ENCODE measurements around the gene ARHGEF19. TPM values are rescaled to one million over a fixed set of nuclear protein-coding genes. Genes with fewer than 3 reads are reported as not detected.
A peak's percentile ranks its signal among the peaks of the same experiment; 100 is the strongest.
"Not testable (repeated sequence)": the region's sequence is repeated elsewhere in the genome, so short reads cannot be mapped to it uniquely, and the experiment has no call there.

ARHGEF19 gene
- total RNA-seq, 1 donor from 2014 or later: 151 TPM

- no peaks in the 10 kb centered on the region for H3K36me3 Mint-ChIP-seq (ENCODE audit: insufficient read depth)
- no peak overlapping the region for H3K27ac Mint-ChIP-seq
- peaks cover 60% of the 10 kb centered on the region for H3K27me3 Mint-ChIP-seq
- H3K9me3 Mint-ChIP-seq (ENCODE audit: low read depth): no peaks in the 10 kb centered on the region
- H3K4me3 Mint-ChIP-seq (ENCODE audit: low read depth): no peak overlapping the region
- H3K4me1 Mint-ChIP-seq (ENCODE audit: low read depth): peaks cover 11% of the 10 kb centered on the region
- no peak for TF ChIP-seq CTCF (IDR thresholded peaks at IDR 0.05; ENCODE audit: unreplicated experiment)
- DNase-seq (ENCODE audit: low spot score, unreplicated experiment): no peak
Observed at GRCh38 chr1:16224472-16224871, 12.0 kb upstream of the ARHGEF19 start.

GRCh38 chr1:16222716-16223115 is 10.3 kb upstream of the ARHGEF19 start:
- H3K4me3 Mint-ChIP-seq (ENCODE audit: low read depth); H3K27ac Mint-ChIP-seq; H3K4me1 Mint-ChIP-seq (ENCODE audit: low read depth); DNase-seq (ENCODE audit: low spot score, unreplicated experiment); H3K36me3 Mint-ChIP-seq (ENCODE audit: insufficient read depth); H3K9me3 Mint-ChIP-seq (ENCODE audit: low read depth): not testable (repeated sequence)
- peaks cover 55% of the 10 kb centered on the region for H3K27me3 Mint-ChIP-seq

- TF ChIP-seq CTCF (IDR thresholded peaks at IDR 0.05; ENCODE audit: unreplicated experiment): no peak
- no peak for DNase-seq (ENCODE audit: low spot score, unreplicated experiment)
- Mint-ChIP-seq H3K4me1 (ENCODE audit: low read depth) (peaks cover 8% of the 10 kb centered on the region), H3K27ac (no peak overlapping the region), H3K27me3 (peaks cover 47% of the 10 kb centered on the region), H3K9me3 (ENCODE audit: low read depth) (no peaks in the 10 kb centered on the region), H3K4me3 (ENCODE audit: low read depth) (no peak overlapping the region), H3K36me3 (ENCODE audit: insufficient read depth) (no peaks in the 10 kb centered on the region)
Observed at GRCh38 chr1:16221499-16221898, 9.0 kb upstream of the ARHGEF19 start.

GRCh38 chr1:16219968-16220500 is 7.6 kb upstream of the ARHGEF19 start:
- peaks cover 40% of the 10 kb centered on the region for H3K27me3 Mint-ChIP-seq
- no peak for DNase-seq (ENCODE audit: low spot score, unreplicated experiment)
- H3K9me3 Mint-ChIP-seq (ENCODE audit: low read depth): no peaks in the 10 kb centered on the region
- no peak overlapping the region for H3K27ac Mint-ChIP-seq
- H3K4me3 Mint-ChIP-seq (ENCODE audit: low read depth): no peak overlapping the region
- H3K4me1 Mint-ChIP-seq (ENCODE audit: low read depth): peaks cover 5% of the 10 kb centered on the region
- no peak for TF ChIP-seq CTCF (IDR thresholded peaks at IDR 0.05; ENCODE audit: unreplicated experiment)
- H3K36me3 Mint-ChIP-seq (ENCODE audit: insufficient read depth): no peaks in the 10 kb centered on the region

GRCh38 chr1:16218674-16219071 is 6.2 kb upstream of the ARHGEF19 start:
- Mint-ChIP-seq H3K4me1 (ENCODE audit: low read depth) (peaks cover 5% of the 10 kb centered on the region), H3K27me3 (peaks cover 32% of the 10 kb centered on the region), H3K9me3 (ENCODE audit: low read depth) (no peaks in the 10 kb centered on the region), H3K4me3 (ENCODE audit: low read depth) (no peak overlapping the region), H3K36me3 (ENCODE audit: insufficient read depth) (no peaks in the 10 kb centered on the region), H3K27ac (peak overlapping the region; percentile 79)
- DNase-seq (ENCODE audit: low spot score, unreplicated experiment): no peak
- no peak for TF ChIP-seq CTCF (IDR thresholded peaks at IDR 0.05; ENCODE audit: unreplicated experiment)

GRCh38 chr1:16218014-16218673 is 5.7 kb upstream of the ARHGEF19 start:
- Mint-ChIP-seq H3K27me3 (peaks cover 32% of the 10 kb centered on the region), H3K36me3 (ENCODE audit: insufficient read depth) (no peaks in the 10 kb centered on the region), H3K4me1 (ENCODE audit: low read depth) (peaks cover 8% of the 10 kb centered on the region), H3K4me3 (ENCODE audit: low read depth) (peak overlapping the region; percentile 77), H3K27ac (peak overlapping the region; percentile 85), H3K9me3 (ENCODE audit: low read depth) (no peaks in the 10 kb centered on the region)
- TF ChIP-seq CTCF (IDR thresholded peaks at IDR 0.05; ENCODE audit: unreplicated experiment): no peak
- no peak for DNase-seq (ENCODE audit: low spot score, unreplicated experiment)
